Activated CD8-positive, alpha-beta memory T cell treated with anti-CD3 and anti-CD28 coated beads for 48 hours (primary cell): Measurements from ENCODE around the gene KRABD2.
A peak's percentile ranks its signal among the peaks of the same experiment; 100 is the strongest.
"Not testable (repeated sequence)": the region's sequence is repeated elsewhere in the genome, so short reads cannot be mapped to it uniquely, and the experiment has no call there.

Experiments
- DNase-seq, 3 experiments: peaks; one replicate each; pipeline ENCODE4 v3.0.0-alpha.2; 2020; ENCODE audit warnings: low read depth in 2 of 3, low spot score in 2 of 3

KRABD2 gene

DNA sequence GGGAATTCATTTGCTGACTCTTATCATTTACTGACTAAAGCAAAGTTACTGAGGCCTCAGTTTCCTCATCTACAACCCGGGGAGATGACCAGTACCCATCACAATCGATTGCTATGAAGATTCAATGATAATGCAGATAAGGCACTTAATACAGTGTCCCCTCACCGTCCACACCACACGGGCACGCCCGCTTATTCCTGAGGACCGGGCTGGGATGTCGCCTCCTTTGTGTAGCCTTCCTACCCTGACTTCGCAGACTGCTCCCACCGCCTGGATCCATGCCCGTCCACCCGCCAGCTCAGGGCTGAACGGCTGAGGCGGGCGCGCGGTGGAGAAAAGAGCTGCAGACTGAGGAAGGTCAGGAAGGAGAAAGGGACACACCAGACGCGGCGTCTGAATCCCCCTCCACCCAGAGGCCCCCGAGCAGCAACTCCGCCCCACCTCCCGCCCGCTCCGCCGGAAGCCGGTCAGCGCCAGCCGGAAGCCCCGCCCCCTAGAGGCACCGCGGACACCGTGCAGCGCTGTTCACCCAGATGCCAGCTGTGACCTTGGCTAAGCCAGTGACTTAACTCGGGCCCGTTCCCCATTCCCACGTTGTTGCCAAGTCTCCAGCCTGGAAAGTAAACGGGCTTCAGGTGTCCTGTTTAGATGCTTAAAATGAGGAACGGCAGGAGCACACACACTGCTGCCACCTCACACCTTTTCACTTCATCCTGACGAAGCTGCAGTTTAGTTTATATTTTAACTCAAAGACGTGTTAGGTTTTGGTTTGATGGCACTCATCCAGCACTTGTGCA is at the start of gene KRABD2:
TSS of gene KRABD2 (minus strand) at position 434 of the 797 bp plus-strand sequence.
- DNase-seq, result peak; percentile 83 to 90 (median 84)

DNA sequence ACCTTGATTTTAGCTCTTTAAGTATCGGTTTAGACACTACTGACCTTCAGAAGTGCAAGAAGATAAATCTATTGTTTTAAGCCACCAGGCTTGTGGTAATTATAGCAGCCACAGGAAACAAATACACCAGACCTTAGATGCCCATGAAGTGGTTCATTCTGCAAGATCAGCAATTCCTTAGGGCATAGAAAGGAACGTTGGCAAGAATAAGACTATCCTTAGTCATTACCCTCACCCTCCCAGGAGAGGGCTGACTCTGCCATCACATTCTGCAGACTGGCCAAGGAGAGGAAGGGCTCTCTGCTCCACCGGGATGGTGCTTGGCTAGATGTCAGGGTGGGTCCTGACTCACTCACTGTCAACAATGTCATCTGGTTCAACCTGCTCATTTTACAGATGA is 45.1 kb upstream of the KRABD2 start:
- no peak for DNase-seq

DNA sequence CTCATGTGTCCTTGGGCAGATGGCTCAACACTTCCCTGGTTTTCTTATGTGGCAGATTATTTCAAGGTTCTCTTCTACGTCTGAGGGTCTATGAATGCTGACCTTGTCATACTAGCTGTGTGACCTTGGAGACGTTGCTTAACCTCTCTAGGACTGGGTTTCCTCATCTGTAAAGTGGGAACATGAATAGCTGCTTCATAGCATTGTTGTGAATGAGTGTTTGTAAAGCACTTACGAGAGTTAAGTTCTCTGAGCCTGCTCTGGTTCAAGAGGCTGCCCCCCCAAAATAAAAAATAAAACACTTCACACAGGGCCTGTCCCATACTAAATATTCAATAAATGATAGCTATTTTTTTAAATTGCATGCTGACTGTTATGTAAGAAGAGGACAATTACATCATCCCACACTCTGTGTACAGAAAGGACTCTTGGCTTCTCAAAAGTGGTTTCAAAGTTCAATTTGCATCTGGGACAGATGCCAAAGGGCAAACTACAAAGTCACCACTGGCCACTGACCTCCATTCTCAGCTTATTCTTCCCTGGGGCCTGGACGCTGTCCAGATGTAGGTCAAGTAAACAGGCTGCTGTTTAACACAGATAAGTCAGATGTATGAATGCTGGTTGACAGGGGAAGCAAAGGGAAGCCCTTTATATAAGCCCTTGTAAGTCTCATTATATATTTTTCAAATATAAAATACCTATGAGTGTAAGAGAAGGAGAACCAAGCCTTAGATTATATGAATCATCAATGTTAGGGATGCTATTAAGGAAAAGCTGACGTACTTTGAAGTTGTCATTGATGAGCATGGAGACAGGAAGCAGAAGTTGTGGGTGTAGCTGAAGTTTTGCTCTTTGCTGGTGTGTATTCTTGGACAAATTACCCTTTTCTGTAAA is 43.8 kb upstream of the KRABD2 start:
- DNase-seq, result no peak

DNA sequence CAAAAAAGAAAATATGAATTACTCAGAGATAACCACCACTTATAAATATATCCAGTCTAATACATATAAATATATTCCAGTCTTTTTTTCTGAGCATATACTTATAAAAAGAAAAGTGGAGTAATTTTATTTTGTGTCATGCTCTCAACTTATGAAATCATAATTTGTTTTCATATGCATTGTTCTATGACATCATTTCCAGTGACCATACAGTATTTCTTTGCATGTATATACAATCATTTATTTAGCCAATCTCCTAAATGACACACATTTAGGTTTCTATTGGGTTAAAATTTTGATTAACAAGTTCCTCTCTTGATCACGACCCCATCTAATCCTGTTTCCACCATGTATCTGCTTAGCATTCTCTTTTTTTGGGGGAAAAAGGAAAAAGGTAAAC is 42.8 kb upstream of the KRABD2 start:
- no peak for DNase-seq

DNA sequence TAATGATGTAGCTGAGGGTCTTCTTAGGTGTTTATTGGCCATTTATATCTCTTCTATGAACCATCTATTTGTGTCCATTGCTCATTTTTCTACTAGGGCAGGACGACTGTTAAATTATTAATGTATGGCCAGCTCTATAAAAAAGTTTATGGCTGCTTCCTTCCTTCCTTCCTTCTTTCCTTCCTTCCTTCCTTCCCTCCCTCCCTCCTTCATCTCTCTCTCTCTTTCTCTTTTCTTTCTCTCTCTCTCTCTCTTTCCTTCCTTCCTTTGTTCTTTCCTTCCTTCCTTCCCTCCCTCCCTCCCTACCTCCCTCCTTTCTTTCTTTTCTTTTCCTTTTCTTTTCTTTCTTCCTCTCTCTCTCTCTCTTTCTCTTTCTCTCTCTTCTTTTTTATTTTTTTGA is 42.0 kb upstream of the KRABD2 start:
- no peak for DNase-seq

DNA sequence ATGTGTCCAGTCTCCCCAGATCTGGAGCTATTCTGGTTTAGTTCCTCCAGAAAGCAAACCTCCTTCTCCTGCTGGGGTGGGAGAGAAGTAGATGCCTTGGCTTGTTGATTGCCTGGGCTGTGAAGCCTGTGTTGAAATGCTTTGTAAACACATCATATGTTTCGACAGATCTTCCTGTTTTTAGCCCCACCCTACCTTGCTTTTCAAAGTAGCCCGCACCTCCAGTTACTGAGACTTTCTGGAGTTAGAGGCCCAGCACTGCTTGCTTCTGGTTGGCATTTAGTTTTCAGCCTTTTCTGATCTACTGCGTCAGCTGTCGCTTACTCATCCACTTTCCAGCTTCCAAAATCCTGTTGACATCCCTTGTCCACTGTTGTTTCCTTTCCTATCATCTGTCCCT is 41.3 kb upstream of the KRABD2 start:
- no peak for DNase-seq

DNA sequence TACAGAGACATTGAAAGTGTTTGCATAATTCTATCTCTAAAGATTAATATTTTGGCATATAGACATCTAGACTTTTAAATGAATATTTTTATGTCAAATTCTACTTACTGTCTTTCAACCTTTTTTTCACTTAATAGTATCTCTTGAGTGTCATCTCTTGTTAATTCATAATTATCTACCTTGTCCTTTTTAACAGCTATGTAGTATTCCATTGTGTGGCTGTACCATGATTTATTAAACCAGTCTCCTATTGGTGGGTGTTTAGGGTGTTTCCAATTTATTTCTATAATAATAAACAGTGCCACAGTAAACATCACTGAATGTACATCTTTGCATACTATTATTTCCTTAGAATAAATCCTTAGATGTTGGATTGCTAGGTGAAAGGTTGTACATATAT is 37.4 kb upstream of the KRABD2 start:
- no peak for DNase-seq

DNA sequence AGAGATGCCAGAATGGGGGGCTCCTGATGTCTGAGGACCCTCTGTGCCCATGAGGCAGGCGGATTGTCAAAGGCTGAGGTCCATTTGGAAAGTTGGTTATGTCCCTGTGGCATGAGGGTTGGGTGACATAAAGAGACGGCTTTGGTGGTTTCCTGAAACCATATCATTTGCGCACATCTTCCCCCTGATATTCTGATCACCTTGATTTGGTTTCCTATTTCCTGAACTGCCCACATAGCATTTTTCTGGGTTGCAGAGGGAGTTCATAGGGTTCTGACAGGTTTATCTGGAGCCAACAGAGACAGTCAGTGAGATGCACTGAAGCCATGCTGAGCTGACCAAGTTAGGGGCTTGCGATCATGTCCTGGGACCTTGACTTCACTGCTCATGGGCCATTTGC is 36.8 kb upstream of the KRABD2 start:
- no peak for DNase-seq

DNA sequence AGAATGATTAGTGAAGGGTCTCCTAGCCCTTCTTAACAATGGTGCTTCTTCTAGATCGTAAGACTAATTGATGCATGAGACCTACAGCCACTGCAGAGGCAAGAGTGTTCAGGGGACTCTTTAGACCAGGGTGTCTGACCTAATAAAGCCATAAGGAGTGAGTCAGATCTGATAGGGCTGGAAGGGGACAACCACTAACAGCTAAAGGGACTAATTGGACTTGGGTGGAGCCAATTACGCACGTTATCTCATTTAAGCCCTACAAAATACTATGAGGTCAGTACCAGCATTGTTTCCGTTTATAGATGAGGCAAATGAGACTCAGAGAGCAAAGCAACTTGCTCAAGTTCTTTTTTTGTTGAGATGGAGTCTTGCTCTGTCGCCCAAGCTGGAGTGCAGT is 35.6 kb upstream of the KRABD2 start:
- DNase-seq, result no peak

DNA sequence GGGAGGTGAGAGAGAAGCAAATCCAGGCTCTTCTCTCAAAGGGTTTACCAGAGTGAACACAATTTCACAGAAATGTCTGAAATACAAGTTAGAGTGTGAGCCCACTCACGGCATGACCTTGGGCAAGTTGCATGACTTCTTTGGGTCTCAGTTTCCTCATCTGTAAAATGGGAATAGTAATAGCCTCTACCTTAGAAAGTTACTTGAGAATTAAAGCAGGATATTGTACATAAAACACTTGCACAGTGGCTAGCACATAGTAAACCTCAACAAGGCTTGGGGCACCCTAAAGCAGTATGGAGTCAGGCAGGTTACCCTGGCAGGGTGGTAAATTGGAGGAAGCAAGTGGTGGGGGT is 34.4 kb upstream of the KRABD2 start:
- no peak for DNase-seq

DNA sequence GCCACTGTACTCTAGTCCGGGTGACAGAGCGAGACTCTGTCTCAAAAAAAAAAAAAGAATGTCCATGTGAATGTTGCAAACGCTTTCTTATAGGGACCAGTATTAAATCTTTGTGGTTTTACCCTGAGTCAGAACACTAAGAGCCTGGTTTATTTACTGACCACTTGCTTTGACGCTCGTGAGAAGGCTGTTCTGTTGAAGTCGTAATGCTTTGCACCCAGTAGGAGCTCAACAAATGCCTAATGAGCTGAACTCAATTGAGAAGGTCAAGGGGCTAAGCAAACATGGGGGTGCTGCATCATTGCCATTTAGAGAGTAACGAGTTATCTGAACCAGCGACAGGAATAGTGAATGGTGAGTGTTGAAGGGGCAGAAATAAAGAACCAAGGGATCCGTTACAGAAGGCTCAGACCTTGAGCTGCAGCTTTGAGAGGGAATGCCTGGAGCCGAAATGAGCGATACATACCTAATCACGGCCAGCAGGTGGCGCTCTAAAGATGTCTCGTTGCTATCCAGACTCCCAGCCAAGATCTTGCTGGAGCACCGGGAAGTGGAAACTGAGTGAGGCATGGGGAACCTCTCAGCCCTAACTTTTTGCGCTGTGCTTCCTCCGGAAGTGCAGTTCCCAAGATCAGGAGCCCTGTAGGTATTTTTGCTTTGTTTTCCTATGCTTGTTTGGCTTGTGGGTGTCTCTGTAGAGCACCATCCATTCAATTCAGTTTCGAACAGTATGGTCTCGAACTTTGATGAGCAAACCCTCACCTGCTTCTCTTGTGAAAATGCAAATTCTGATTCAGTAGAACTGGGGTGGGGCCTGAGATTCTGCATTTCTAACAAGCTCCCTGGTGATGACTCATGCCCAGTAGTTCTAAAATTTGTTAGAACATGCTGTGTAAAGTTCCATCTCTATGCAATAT is 33.7 kb upstream of the KRABD2 start:
- peak; percentile 33 to 80 (median 72) for DNase-seq

DNA sequence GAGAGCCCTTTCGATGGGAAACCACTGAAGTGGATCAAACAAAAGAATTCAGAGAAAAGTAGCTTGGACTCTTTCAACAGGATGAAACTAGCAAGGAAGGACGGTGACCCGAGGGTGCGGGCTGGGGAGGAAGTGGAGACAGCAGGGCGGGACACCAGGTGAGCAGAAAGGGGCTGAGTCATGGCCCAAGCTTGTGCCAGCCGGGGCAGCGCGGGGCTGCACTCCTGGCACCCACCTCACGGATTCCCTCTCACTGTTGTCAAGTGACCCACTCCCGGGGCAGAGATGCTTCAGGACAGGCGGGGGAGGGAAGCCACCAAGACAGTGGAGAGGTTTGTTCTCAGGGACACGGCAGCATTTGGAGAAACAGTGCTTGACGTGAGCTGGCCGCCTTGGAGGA is 31.9 kb upstream of the KRABD2 start:
- no peak for DNase-seq

DNA sequence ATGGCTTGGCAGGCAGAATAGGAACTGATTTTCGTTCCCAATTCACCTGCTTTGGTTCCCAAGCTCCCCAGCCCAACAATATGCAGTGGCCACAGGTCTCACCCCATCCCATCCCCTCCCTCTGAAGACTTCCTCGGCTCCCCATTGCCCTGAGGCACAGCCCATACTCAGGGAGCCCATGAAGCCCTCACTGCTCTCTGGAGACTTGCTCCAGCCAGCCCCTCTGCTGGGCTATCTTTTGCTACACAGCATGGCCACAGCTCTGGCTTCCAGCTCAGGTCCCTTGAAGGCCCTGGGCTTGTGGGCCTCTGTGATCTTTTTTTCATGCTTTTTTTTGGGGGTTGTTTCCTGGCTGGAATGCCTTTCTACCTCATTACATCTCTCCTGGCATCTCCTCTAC is 29.7 kb upstream of the KRABD2 start:
- no peak for DNase-seq

DNA sequence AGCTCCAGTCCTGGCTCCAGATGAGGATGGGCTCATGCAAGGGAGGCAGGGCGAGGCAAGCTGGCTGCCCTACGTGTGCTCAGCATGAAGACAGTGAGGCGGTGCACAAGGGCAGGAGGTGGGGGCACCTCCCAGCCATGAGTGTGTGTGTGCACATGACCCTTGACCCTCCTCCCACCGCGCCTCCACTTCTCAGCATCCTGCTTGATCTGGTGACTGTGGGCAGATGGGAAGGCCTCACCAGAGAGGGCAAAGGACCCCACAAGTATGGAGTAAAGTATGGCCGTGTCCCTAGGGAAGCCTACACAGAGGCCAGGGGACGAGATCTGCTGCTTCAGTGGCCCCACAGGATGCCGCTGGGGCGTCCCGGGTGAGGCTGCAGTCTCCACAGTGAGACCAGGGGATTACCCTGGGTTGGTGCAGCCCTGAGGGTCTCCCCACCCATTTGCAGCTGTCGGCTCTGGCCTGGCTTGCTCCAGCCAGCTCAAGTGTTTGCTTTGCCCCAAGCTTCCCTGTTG is 29.1 kb upstream of the KRABD2 start:
- DNase-seq, result no peak

DNA sequence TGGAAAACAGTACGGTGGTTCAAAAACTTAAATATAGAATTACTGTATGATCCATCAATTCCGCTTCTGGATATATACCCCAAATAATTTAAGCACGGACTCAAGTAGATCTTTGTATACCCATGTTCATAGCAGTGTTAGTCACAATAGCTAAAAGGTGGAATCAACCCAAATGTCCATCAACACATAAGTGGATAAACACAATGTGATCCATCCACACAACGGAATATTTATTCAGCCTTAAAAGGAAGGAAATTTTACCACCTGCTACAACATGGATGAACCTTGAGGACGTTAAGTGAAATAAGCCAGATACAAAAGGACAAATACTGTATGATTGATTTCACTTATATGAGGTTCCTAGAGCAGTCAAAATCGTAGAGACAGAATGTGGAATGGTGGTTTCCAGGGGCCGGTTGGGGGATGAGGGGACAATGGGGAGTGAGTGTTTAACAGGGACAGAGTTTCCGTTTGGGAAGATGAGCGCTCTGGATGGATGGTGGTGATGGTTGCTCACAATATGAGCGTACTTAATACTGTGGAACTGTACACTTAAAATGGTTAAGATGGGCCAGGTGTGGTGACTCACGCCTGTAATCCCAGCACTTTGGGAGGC is 26.5 kb upstream of the KRABD2 start:
- DNase-seq, result no peak

DNA sequence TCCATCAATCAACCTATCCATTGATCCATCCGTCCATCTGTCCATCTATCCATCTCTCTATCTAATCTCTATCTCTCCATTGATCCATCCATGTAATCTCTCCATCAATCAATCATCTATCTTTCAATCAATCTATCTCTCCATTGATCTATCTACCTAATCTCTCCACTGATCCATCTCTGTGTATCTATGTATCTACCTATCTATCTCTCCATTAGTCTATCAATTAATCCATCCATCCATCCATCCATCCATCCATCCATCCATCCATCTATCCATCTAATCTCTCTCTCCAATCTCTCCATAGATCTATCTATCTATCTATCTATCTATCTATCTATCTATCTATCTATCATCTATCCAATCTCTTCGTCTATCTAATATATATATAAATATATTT is 24.6 kb upstream of the KRABD2 start:
- DNase-seq, result no peak

DNA sequence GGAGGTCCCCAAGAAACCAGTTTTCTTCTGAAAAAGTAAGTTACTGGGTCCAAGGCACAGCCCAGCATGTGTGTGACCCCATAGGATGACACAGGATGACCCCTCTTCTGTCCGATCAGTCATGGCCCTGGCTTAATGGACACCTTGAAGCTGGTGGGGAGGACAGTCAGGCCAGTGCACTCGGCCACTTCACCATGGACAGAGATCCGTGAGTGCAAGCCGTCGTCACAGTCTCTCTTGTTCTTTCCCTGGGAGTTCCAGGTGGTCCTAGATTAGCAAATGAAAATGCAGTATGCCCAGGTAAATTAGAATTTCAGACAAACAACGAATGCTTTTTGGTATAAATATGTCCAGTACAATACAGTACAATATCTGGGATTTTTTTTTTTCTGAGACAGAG is 22.5 kb upstream of the KRABD2 start:
- no peak for DNase-seq

DNA sequence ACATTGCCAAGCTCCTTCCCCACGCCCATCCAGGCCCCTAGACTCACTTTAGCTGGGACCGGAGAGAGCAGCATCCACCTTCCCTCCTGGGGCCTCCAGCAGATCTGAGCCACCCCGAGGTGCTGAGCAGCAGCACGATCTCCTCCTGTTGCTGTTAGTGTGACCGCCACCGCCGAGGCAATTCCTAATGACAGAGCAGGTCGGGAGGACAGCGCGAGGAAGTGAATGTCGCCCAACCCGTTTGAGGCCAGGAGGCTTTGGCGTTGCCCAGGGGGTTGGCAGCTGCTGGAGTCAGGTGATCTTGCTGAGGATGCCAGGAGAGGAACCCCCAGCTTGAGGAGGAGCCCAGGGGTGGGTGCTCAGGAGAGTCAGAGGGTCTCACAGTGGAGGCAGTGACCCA is 21.1 kb upstream of the KRABD2 start, which contains the start of gene RNF222:
TSS of gene RNF222 (minus strand) at position 192 of the 400 bp plus-strand sequence. CDS start 4,366 bp downstream, outside the sequence.
- DNase-seq, result no peak

DNA sequence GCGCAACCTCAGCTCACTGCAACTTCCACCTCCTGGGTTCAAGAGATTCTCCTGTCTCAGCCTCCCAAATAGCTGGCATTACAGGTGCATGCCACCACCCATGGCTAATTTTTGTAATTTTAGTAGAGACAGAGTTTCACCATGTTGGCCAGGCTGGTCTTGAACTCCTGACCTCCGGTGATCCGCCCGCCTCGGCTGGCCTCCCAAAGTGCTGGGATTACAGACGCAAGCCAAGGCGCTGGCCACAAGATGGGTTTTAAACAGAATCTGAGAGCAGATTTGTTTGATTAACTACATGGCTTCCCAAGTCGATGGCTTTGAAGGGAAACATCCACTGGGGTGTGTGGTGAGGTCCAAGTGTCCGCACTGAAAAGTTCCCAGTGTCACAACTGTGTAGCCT is 18.0 kb upstream of the KRABD2 start:
- DNase-seq, result not testable (repeated sequence)

DNA sequence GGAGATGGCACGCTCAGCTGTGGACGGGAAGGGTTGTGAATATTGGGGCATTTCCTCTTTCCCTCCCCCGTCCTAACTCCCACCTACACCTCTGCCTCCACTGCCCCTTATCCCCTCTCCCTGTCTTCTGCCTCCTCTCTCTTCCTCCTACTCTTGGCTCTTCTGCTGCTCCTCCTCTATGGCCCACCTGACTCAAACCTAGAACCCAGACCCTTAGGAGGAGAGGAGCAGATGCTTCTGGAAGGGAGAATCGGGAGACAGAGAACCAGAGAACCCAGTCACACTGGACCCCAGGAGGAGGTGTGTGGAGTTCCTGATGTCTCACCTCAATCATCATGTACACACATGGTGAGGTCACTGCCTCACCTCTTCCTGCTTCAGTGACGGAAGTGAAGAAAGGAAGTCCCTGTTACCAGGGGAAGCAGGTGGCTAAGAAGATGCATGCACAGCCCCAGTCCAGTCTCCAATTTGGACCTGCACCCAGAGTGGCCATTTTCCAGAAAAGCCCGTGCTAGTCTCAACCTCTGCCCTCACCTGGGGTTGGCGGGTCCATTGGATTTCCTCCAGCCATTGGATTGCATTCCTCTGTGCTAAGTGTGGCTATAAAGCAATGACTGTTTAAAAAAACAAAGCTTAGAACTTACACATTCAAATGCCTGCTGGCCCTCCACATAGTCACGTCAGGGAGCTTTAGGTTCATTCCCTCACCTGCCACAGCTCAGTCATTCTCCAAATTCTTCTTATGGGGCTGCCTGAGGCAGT is 17.1 kb upstream of the KRABD2 start:
- DNase-seq, result no peak
